Heart left ventricle (tissue), 16 donors: ENCODE data around the gene C13orf42. TPM values are rescaled to one million over a fixed set of nuclear protein-coding genes. Genes with fewer than 3 reads are reported as not detected.
A peak's percentile ranks its signal among the peaks of the same experiment; 100 is the strongest.

Experiments used
- ATAC-seq, 4 donors: fragments of 200-7000 bp; cut with Tn5 transposase; one replicate each; pipeline ENCODE4 v1.9.1; 2020 to 2022; ENCODE audit warnings: moderate library complexity in 4 of 4, mild to moderate bottlenecking in 3 of 4, moderate number of reproducible peaks in 1 of 4
- DNase-seq, 5 donors: peaks; one replicate each; pipeline ENCODE4 v3.0.0-alpha.2; 2020
- H3K27ac ChIP-seq, 12 donors: fragments of 200-600 bp; sonication (generic) in 4 of 12; one replicate each; pipeline versions ENCODE4 v1.5.0 to v1.8.0; 2016 to 2022; ENCODE audit warnings: mild to moderate bottlenecking in 2 of 12
- H3K27me3 ChIP-seq, 9 donors: fragments of 200-600 bp; sonication (generic) in 2 of 9; one replicate each; pipeline versions ENCODE4 v1.5.1 to v1.8.0; 2016 to 2022; ENCODE audit warnings: mild to moderate bottlenecking in 3 of 9
- H3K36me3 ChIP-seq, 9 donors: fragments of 200-600 bp; sonication (generic) in 2 of 9; one replicate each; pipeline versions ENCODE4 v1.5.0 to v1.8.0; 2018 to 2022; ENCODE audit warnings: mild to moderate bottlenecking in 2 of 9
- H3K4me1 ChIP-seq, 12 donors: fragments of 200-600 bp; sonication (generic) in 4 of 12; one replicate each; pipeline versions ENCODE4 v1.5.0 to v1.8.0; 2016 to 2022; ENCODE audit warnings: mild to moderate bottlenecking in 3 of 12
- H3K4me3 ChIP-seq, 12 donors: fragments of 200-600 bp; sonication (generic) in 4 of 12; one replicate each; pipeline versions ENCODE4 v1.5.0 to v1.8.0; 2017 to 2022; ENCODE audit warnings: mild to moderate bottlenecking in 9 of 12, moderate library complexity in 4 of 12
- H3K9me3 ChIP-seq, 12 donors: fragments of 200-600 bp; sonication (generic) in 4 of 12; one replicate each; pipeline versions ENCODE4 v1.5.0 to v1.8.0; 2016 to 2022; ENCODE audit warnings: mild to moderate bottlenecking in 1 of 12
- CTCF ChIP-seq, 12 donors: fragments of 200-600 bp; sonication (generic) in 4 of 12; IDR thresholded peaks; one replicate each; pipeline versions ENCODE4 v1.5.0 to v1.8.0; 2018 to 2022; ENCODE audit warnings: antibody characterized with exemption in 12 of 12, mild to moderate bottlenecking in 5 of 12
- POLR2A ChIP-seq, 2 donors: fragments of 450-650 bp; IDR thresholded peaks; one replicate each; pipeline ENCODE4 v1.6.1; 2017; ENCODE audit warnings: antibody characterized with exemption in 2 of 2, mild to moderate bottlenecking in 2 of 2, moderate library complexity in 2 of 2
- WGBS, 4 donors: extraction: QIAGEN DNeasy Blood & Tissue Kit in 2 of 4; methylation state at CpG; one replicate each; pipeline versions ENCODE4 v1.1.5 to v1.1.7; 2013 to 2018; 5-methylcytosine and 5-hydroxymethylcytosine counted together
- intact Hi-C, 10 donors: fragments of 100-400 bp; cut with DNase I; formaldehyde crosslinking; loops; one replicate each; pipeline versions ENCODE4 v1.11.1 to v1.14.2; 2022
- polyA plus RNA-seq, 2 donors: library from polyadenylated mRNA; stranded (reverse); fragments of 200-250 nt; gene quantifications; one replicate each; pipeline ENCODE4 v1.2.3, GENCODE V29; 2013
- total RNA-seq, 9 donors: library from RNA; depleted of rRNA in 2 of 9; stranded (reverse); fragments of >200 nt in 2 of 9; fragmentation: NEBNext Ultra II Directional in 3 of 9; extraction: Animal tissue kit (Norgen Biotek cat#: 25700) in 3 of 9; gene quantifications; one replicate each; pipeline versions ENCODE4 v1.1.0 to v1.2.4, GENCODE V29; 2016 to 2023
- donor health status: ischemic (EF 13 %, LVEDD 7.1; RV severe dilation, severe dysfunction).
- donor health status: healthy with polysubstance abuse.
- donor health status: DM: no; HTN: yes; CAD: no.
- donor health status: DM: no; HTN: no; CAD: no.
- donor health status: ischemic (EF 25% LVEDD 6.9; RV normal size, moderate dysfunction).
- donor health status: ischemic (EF 25% LVEDD 5.7; RV mildly dilated, moderate dysfunction).
- donor health status: healthy.
- donor health status: DM: yes; HTN: yes; CAD: no.
- donor health status: ischemic (EF 35%, LVEDD 5.7; RV mildly dilated, moderate dysfunction).
- donor health status: nonischemic (EF 11% LVEDD 7.7; RV severe dilation, severe dysfunction).
- donor health status: DM: yes; HTN: yes; CAD: no.
- donor health status: PGD.
- donor health status: ischemic (EF 29% LVEDD 5.4; RV normal size, mild dysfunction).
- donor health status: nonischemic (EF 23%, LVEDD 6.1; RV moderate dilation, normal function).

C13orf42 gene
- total and polyA plus RNA-seq, 11 donors, result not detected

GRCh38 chr13:51153527-51153926 is 42.5 kb upstream of the C13orf42 start:
- intact Hi-C loops, result loop anchor here in 3 of 10 donors (5.0 to 10.0 kb wide), 2 partner anchors 64 to 271 kb away; no protein-coding TSS in a partner anchor
- no peaks in the 10 kb centered on the region for H3K36me3 ChIP-seq
- WGBS, 4 donors, result 80 to 88% (median 82%) methylated on average over 8 of the region's 8 CpGs
- H3K27me3 ChIP-seq, result peaks cover 0 to 4% (median 0%) of the 10 kb centered on the region in 9 donors
- DNase-seq (no peak), ATAC-seq (no peak)
- no peak overlapping the region for H3K4me3 ChIP-seq
- H3K4me1 ChIP-seq, result peaks cover 0 to 6% (median 0%) of the 10 kb centered on the region in 12 donors
- TF ChIP-seq CTCF (IDR thresholded peaks at IDR 0.05) (no peak), POLR2A (IDR thresholded peaks at IDR 0.05) (no peak)
- H3K27ac ChIP-seq, result no peak overlapping the region
- H3K9me3 ChIP-seq, result no peaks in the 10 kb centered on the region

GRCh38 chr13:51152701-51153100 is 41.6 kb upstream of the C13orf42 start:
- DNase-seq, result no peak
- no peak for TF ChIP-seq POLR2A (IDR thresholded peaks at IDR 0.05)
- no peak for TF ChIP-seq CTCF (IDR thresholded peaks at IDR 0.05)
- WGBS, 4 donors, result 83 to 95% (median 89%) methylated on average over 4 to 5 of the region's 5 CpGs
- no peaks in the 10 kb centered on the region for H3K36me3 ChIP-seq
- intact Hi-C loops, result loop anchor here in 3 of 10 donors (5.0 to 10.0 kb wide), 2 partner anchors 65 to 272 kb away; no protein-coding TSS in a partner anchor
- no peak overlapping the region for H3K4me3 ChIP-seq
- H3K27ac ChIP-seq, result no peak overlapping the region
- H3K27me3 ChIP-seq, result peaks cover 0 to 4% (median 0%) of the 10 kb centered on the region in 9 donors
- no peak for ATAC-seq
- peaks cover 0 to 6% (median 0%) of the 10 kb centered on the region in 12 donors for H3K4me1 ChIP-seq
- no peaks in the 10 kb centered on the region for H3K9me3 ChIP-seq

- DNase-seq, result no peak
- Histone ChIP-seq H3K9me3 (no peaks in the 10 kb centered on the region), H3K4me3 (no peak overlapping the region), H3K27me3 (peaks cover 0 to 4% (median 0%) of the 10 kb centered on the region in 9 donors), H3K4me1 (peaks cover 0 to 6% (median 0%) of the 10 kb centered on the region in 12 donors), H3K27ac (no peak overlapping the region), H3K36me3 (no peaks in the 10 kb centered on the region)
- 85 to 100% (median 90%) methylated on average over 1 of the region's 1 CpG for WGBS, 4 donors
- intact Hi-C loops, result loop anchor here in 4 of 10 donors (2.0 to 10.0 kb wide), 3 partner anchors 66 to 273 kb away; no protein-coding TSS in a partner anchor
- no peak for TF ChIP-seq CTCF (IDR thresholded peaks at IDR 0.05)
- TF ChIP-seq POLR2A (IDR thresholded peaks at IDR 0.05), result no peak
- ATAC-seq, result no peak
Observed at GRCh38 chr13:51151463-51151862, 40.4 kb upstream of the C13orf42 start.

GRCh38 chr13:51148952-51149573 is 38.0 kb upstream of the C13orf42 start:
- Histone ChIP-seq H3K27me3 (peaks cover 0 to 4% (median 0%) of the 10 kb centered on the region in 9 donors), H3K9me3 (peaks cover 0 to 3% (median 0%) of the 10 kb centered on the region in 12 donors), H3K4me3 (no peak overlapping the region), H3K4me1 (peaks cover 0 to 4% (median 0%) of the 10 kb centered on the region in 12 donors), H3K27ac (peak overlapping the region in 2 of 12 donors; percentile 27 to 38), H3K36me3 (no peaks in the 10 kb centered on the region)
- intact Hi-C loops, result loop anchor here in 8 of 10 donors (1.0 to 5.0 kb wide), 3 partner anchors 73 to 138 kb away; partner anchors contain the start of gene FAM124A (in 2 of the 8)
- peak in 2 of 5 donors; percentile 17 to 33 for DNase-seq
- TF ChIP-seq POLR2A (IDR thresholded peaks at IDR 0.05) (no peak), CTCF (IDR thresholded peaks at IDR 0.05) (peak; percentile 45 to 76 (median 68))
- ATAC-seq, result peak in 3 of 4 donors; percentile 65 to 69 (median 67)
- WGBS, 4 donors, result 0 to 6% (median 2%) methylated on average over 3 to 4 of the region's 4 CpGs
